ENCODE data around the gene EXD3.

The EXD3 gene

DNA sequence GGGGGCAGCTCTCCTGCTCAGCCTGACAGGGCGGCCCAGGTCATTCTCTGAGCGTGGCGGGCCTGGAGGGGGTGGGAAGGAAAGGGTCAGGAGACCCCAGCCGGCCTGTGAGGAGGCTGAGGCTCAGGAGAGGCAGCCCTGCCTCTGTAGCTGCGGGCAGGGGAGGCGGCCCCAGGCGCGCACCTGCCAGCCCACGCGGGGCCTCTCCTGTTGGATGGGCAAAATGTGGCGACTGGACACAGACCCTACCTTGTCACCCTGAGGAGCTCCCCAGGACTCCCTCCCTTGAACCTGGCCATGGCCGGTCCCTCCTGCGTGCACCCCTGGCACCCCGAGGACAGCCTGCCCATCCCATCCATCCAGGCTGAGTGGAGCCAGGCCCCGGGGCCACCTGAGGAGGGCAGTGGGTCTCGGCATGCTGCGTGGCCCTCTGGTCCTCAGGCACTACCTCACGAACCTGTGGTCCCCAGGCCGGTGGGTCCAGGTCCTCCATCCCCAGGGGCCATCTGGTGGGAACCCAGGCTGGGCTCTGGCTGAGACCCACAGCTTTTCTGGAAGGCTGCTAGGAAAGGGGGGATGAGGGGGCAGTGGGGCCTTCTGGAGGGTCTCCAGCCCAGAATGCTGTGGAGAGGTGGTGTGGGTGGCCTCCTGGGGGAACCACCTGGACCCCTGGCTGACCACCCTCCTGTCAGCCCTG, 105.8 kb downstream of the EXD3 start:
- TF ChIP-seq, protein P1, sequence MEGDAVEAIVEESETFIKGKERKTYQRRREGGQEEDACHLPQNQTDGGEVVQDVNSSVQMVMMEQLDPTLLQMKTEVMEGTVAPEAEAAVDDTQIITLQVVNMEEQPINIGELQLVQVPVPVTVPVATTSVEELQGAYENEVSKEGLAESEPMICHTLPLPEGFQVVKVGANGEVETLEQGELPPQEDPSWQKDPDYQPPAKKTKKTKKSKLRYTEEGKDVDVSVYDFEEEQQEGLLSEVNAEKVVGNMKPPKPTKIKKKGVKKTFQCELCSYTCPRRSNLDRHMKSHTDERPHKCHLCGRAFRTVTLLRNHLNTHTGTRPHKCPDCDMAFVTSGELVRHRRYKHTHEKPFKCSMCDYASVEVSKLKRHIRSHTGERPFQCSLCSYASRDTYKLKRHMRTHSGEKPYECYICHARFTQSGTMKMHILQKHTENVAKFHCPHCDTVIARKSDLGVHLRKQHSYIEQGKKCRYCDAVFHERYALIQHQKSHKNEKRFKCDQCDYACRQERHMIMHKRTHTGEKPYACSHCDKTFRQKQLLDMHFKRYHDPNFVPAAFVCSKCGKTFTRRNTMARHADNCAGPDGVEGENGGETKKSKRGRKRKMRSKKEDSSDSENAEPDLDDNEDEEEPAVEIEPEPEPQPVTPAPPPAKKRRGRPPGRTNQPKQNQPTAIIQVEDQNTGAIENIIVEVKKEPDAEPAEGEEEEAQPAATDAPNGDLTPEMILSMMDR (IDR thresholded peaks at IDR 0.05; ENCODE audit: low read depth, low read length), result no peak

DNA sequence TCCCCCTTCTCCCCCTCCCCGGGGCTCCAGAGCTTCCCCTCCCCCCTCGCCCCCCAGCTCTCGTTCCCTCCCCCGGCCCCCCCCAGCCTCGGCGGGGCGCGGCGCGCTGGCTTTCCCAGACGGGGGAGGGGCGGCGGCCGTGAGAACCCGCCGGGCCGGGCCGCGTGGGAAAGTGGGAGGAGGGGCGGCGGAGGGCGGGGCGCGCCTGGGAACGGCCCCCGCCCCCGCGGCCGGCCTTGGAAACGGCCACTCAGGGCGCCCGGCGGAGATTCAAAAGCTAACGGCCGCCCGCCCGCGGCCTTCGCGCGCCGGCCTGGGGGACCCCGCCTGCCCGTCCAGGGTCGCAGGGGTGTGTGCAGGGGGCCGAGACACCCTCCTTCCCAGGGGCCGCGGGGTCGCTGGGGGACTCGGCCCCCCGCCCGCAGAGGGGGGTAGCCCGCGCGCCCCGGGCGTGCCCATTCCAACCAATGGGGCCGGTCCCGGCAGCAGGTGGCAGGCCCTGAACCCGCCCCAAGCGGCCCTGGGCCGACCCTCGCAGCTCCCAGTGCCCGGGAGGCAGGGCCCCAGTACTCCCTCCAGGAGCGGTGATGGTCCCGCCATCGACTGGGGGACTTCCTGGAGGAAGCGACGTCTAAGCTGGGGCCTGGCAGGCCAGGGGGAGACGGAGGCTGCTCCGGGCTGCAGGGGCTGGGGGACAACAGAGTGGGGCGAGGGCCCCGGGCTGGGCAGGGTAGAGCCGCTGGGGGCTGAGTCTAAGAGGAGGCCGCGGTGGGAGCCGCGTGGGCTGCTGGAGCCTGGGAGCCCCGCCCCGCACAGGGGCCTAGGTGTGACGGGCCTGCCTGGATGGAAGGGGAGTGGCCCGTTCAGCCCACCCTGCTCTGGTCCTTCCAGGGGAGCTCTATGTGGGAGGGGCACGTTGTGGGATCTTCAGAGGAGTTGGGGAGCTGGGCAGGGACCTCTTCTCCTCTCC, 106.7 kb downstream of the EXD3 start:
- TF ChIP-seq, protein P1 (IDR thresholded peaks at IDR 0.05; ENCODE audit: low read depth, low read length), result no peak
- no peak overlapping the region for H3K4me3 ChIP-seq (ENCODE audit: low read depth, low read length)

More for the DNA sequence above, 105.8 kb downstream of the EXD3 start:
- H3K4me3 ChIP-seq (ENCODE audit: low read depth, low read length), result no peak overlapping the region

DNA sequence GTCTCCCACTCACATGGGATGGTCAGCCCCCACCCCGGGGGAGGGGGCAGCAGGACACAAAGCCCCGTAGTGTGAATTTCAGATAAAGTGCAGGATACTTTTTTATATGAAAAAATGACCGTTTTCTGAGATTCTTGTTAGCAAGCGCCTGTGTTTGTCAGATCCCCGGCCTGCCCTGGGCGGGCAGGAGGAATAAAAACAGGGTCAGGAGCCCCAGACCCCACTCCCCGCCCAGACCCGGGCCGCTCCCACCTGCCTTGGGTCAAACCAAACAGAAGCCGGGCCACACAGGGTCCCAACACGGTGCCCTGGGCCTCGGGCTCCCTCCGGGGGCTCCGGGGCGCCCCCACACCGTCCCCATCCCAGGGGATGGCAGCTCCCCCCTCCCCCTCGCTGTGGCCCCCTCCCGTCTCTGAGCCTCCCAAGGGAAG, 107.4 kb downstream of the EXD3 start:
- H3K4me3 ChIP-seq (ENCODE audit: low read depth, low read length), result no peak overlapping the region
- TF ChIP-seq, protein P1 (IDR thresholded peaks at IDR 0.05; ENCODE audit: low read depth, low read length), result no peak

DNA sequence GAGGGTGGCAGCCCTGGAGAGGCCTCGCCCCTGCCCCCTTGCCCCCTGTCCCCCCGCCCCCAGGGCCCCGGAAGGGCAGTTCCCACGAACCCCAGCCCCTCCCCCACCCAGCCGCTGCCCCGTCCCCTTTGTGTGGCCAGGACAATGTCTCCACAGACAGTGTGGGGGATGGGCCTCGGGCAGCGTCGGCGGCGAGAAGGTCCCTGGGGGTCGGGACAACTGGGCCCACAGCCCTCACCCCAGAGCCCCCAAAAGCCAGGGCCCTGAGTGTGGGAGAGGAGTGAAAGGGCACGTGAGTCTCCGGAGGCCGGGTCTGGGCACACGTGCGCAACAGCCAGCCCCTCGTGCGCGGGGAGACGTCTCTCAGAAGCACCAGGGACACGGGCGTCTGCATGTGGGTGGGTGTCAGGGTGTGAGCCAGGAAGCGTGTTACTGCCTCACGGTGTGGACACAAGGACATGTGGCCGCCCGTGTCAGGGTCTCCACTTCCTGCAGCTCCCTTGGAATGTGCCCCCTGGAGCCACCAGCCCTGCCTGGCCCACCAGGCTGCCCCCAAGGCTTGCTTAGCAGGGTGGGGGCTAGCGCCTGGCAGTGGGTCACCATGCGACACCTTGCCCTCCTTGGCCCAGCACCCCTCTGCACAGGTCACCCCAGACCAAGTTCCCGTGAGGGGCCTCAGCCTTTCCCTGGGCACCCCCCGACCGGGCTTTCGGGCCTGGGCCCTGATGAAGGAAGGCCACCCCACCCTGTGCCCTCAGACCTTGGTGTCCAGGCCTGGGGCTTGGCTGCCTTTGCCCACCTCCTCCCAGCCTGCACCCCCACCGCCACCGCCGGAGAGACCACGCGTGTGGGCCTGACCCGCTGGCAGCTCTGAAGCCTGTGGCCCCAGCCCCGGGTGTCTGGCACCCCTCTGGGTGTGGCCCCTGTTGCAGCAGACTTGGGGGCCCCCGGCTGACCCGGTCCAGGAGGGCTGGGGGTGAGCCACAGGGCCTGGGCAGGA, 108.1 kb downstream of the EXD3 start:
- TF ChIP-seq, protein P1 (IDR thresholded peaks at IDR 0.05; ENCODE audit: low read depth, low read length), result no peak
- H3K4me3 ChIP-seq (ENCODE audit: low read depth, low read length), result no peak overlapping the region

DNA sequence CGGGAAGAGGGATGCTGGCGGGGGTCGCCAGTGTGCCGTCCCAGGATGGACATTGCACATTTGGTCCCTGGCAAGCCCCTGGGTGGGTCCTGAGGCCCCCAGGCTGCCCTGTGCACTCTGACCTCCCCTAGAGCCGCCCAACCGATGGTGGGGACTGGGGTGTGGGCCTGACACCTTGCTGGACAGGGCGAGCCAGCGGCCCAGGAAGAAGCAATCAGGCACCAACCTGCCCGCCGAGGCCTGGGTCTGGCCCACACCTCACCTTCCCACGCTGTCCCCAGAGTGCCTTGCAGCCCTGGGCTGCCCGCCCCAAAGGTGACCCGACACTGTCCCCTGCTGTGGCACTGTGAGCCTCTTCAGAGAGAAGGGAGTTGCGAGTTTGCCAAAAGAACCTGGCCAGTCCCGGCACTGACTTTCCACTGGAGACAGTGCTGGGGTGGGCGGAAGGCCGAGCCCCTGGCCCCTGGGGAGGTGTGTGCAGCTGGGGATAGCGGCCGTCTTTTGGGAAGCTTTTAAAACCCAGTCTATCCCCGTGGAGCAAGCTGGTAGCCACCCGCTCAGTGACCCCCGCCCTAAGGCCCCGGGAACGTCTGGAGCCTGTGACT, 108.9 kb downstream of the EXD3 start:
- TF ChIP-seq, protein P1 (IDR thresholded peaks at IDR 0.05; ENCODE audit: low read depth, low read length), result no peak
- no peak overlapping the region for H3K4me3 ChIP-seq (ENCODE audit: low read depth, low read length)

DNA sequence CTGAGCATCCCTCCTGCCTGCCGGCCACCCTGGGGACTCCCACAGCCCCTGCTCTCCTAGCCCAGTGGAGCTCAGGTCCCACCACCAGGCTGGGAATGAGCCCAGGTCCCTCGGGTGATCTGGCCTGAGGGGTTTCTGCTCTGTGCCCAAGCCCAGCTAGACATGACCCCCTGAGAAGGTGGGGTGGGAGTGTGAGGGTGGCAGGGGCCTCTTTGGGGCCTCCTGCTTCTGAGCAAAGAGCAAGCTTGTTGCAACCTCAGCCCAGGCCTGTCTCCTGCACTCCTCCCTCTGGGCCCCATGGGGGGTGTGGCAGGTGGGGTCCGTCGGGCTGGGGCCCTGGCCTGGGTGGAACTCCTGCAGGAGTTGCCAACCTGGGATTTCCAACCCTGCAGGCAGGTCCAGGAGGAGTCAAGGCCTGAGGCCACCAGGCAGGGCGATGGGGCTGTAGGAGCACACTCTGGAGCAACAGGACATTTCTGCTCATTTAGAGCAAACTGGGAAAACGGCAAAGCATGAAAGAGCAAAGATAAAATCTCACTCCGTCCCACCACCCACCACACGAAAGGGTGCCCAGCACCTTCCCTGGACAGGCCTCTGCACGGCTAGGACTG, 109.5 kb downstream of the EXD3 start:
- TF ChIP-seq, protein P1 (IDR thresholded peaks at IDR 0.05; ENCODE audit: low read depth, low read length), result no peak
- no peak overlapping the region for H3K4me3 ChIP-seq (ENCODE audit: low read depth, low read length)

Measured in WI38 (cell line).